ENCODE data around the gene MMRN1.

MMRN1 gene

DNA sequence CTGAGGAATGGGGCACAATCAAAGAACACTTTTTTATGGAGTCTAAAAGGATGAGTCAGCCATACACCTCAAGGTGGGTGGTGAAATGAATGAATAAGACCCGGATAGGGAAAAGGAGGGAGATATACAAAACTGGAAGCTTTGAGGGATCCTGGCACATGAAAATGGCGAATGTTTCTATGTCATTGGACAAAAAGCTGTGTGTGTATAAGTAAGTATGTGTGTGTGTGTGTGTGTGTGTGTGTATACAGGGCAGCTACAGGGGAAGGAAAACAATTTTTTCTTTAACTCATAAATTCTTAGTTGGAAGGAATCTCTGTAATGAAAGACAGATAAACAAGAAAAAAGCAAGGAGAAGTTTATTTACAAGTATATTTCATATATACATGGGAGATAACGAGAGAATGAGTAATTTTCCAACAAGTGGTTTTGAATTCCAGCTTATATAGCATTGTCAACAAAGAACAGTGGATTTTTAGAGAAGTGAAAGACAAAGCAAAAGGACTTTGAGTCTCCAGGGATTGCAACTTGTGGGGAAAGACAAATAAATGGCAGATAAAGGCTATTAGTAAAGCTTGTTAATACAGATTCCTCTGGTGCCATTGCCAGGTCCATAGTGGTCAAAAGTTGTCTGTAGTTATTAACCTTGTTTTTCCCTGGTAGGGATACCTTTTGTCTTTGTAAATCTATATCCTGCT is 99.7 kb downstream of the MMRN1 start:
- TF ChIP-seq, protein P1, sequence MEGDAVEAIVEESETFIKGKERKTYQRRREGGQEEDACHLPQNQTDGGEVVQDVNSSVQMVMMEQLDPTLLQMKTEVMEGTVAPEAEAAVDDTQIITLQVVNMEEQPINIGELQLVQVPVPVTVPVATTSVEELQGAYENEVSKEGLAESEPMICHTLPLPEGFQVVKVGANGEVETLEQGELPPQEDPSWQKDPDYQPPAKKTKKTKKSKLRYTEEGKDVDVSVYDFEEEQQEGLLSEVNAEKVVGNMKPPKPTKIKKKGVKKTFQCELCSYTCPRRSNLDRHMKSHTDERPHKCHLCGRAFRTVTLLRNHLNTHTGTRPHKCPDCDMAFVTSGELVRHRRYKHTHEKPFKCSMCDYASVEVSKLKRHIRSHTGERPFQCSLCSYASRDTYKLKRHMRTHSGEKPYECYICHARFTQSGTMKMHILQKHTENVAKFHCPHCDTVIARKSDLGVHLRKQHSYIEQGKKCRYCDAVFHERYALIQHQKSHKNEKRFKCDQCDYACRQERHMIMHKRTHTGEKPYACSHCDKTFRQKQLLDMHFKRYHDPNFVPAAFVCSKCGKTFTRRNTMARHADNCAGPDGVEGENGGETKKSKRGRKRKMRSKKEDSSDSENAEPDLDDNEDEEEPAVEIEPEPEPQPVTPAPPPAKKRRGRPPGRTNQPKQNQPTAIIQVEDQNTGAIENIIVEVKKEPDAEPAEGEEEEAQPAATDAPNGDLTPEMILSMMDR (IDR thresholded peaks at IDR 0.05; ENCODE audit: low read depth, low read length, missing control alignments) = no peak
- no peak overlapping the region for H3K4me3 ChIP-seq (replicated peaks; ENCODE audit: low read depth, low read length)
- DNase-seq (ENCODE audit: extremely low read depth, low read depth) = no peak

DNA sequence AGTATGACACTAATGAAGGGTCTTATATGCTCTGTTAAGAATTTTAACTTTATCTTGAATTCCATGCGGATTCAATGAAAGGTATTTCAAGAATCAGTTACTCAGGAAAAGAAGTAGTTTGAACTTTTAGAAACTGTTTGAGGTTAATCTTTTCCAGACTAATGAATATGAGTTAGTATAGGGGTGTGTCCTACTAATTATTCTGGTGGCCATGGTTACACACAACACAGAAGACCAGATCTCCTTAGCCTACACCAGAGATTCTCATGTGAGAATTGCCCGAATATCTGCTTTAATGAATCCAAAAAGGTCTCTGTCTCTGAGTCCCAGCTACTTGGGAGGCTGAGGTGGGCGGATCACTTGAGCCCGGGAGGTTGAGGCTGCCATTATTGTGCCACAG is 100.4 kb downstream of the MMRN1 start:
- no peak for DNase-seq (ENCODE audit: extremely low read depth, low read depth)
- TF ChIP-seq, protein P1 (IDR thresholded peaks at IDR 0.05; ENCODE audit: low read depth, low read length, missing control alignments) = no peak
- no peak overlapping the region for H3K4me3 ChIP-seq (replicated peaks; ENCODE audit: low read depth, low read length)

DNA sequence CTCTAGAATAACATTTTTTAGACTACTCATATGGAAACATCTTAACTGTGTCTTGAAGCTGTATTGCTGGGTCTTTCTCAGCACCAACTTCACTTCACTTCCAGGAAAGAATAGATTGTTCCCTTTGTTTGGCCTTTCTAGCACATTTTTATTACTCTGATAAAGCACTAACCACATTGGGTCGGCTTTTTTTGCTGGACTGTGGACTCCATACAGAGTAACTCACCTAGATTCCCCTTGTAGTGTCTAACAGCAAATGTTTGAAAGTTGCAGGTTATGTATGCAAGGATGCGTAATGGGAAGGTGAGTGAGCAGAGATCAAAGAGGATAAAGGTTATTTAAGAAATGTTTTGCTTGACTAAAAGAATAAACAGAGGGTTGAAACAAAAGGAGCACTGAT is 101.2 kb downstream of the MMRN1 start:
- H3K4me3 ChIP-seq (replicated peaks; ENCODE audit: low read depth, low read length) = no peak overlapping the region
- DNase-seq (ENCODE audit: extremely low read depth, low read depth) = no peak
- TF ChIP-seq, protein P1 (IDR thresholded peaks at IDR 0.05; ENCODE audit: low read depth, low read length, missing control alignments) = no peak

DNA sequence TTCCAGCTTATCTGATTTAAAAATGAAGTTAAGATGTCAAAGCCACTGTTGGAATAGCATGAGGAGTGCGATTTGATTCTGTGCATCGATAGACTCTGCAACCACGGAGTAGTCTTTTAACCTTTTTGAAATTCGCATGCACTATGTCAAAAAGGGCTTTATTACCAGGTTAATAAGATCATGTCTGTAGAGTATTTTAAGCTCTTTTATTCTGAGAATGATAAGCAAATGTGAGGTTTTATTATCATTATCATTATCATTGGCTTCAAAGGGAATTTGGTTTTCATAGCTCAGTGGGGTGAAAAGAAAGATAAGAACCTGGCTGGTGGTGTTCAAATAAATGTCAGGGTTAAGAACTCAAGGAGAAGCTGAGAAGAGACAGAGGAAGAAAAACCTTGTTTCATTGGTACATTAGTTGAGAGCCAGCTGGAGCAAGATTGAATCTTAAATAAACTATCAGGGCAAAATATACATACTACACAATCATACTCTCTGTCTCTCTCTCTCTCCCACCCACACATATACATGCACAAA is 102.6 kb downstream of the MMRN1 start:
- no peak overlapping the region for H3K4me3 ChIP-seq (replicated peaks; ENCODE audit: low read depth, low read length)
- TF ChIP-seq, protein P1 (IDR thresholded peaks at IDR 0.05; ENCODE audit: low read depth, low read length, missing control alignments) = no peak
- no peak for DNase-seq (ENCODE audit: extremely low read depth, low read depth)

DNA sequence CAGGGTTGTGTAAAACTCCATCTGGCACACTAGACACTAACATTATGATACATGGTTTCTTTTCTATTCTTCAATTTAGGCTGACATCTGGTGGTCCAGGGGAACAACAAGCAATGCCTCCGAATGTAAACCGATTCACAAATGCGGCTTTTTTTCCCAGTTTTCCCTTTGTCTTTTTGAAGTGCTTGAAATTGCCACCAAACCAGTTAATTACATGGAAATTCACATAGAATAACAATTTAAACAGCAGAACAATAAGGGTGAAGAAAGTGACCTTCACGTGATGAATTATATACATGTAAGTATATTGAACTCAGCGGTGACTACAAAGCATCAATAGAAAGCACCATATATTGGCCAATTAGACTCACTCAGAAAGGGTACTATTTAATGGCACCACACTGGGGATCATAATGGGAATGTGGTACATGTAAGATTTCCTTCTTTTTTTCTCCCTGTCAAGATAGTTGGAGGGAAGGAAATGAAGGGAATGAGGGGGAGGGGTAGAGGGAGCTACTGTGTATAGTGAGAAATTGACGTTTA is 103.9 kb downstream of the MMRN1 start:
- DNase-seq (ENCODE audit: extremely low read depth, low read depth) = no peak
- TF ChIP-seq, protein P1 (IDR thresholded peaks at IDR 0.05; ENCODE audit: low read depth, low read length, missing control alignments) = no peak
- H3K4me3 ChIP-seq (replicated peaks; ENCODE audit: low read depth, low read length) = no peak overlapping the region

DNA sequence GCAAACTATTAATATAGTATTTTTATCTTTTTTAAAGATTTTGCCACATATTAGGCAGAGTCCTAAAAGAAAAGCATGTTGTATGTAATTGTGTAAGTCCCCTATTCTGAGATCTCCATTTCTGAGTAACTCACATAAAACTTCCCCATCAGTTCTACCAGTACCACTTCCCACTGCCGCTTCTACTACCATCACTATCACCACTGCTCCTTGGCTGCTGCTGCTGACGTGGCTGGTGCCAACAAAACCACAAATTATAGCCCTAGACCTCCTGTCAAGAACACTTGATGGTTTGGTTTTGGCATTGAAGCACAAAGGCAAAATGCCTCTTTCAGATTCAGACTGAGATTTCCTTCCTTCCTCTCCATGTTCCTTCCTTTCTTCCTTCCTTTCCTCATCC is 106.4 kb downstream of the MMRN1 start:
- TF ChIP-seq, protein P1 (IDR thresholded peaks at IDR 0.05; ENCODE audit: low read depth, low read length, missing control alignments) = no peak
- DNase-seq (ENCODE audit: extremely low read depth, low read depth) = no peak
- no peak overlapping the region for H3K4me3 ChIP-seq (replicated peaks; ENCODE audit: low read depth, low read length)
